Measurements from ENCODE around the gene NUDT5. TPM values are rescaled to one million over a fixed set of nuclear protein-coding genes. Genes with fewer than 3 reads are reported as not detected.
A peak's percentile ranks its signal among the peaks of the same experiment; 100 is the strongest.

The NUDT5 gene
- total and polyA plus RNA-seq, 2 donors (not counting 1 experiment from before 2014, with no cell fraction given): 25.9 to 39.9 TPM

GRCh38 chr10:12214093-12214492, 18.4 kb upstream of the NUDT5 start:
- no CpG with 5 or more reads among the region's 4 CpGs for WGBS (ENCODE audit: insufficient coverage)
- H3K9me3 ChIP-seq (ENCODE audit: control extremely low read depth in 1 of 3, control insufficient read depth in 2 of 3, insufficient read depth in 1 of 3, low read length in 2 of 3): no peaks in the 10 kb centered on the region
- no peaks in the 10 kb centered on the region for H4K20me1 ChIP-seq (ENCODE audit: control insufficient read depth, insufficient read depth, low read length, poor library complexity, severe bottlenecking)
- no peak for TF ChIP-seq EZH2 (IDR thresholded peaks at IDR 0.05; ENCODE audit: borderline replicate concordance, insufficient read depth, low read depth, low read length, poor library complexity, severe bottlenecking)
- no peak for TF ChIP-seq CTCF (IDR thresholded peaks at IDR 0.05)
- POLR2A ChIA-PET: no interaction called here
- DNase-seq: no peak
- peak overlapping the region; percentile 48 for H3K9ac ChIP-seq (ENCODE audit: low read length)
- no peaks in the 10 kb centered on the region for H3K27me3 Mint-ChIP-seq
- no peak for ATAC-seq (ENCODE audit: low read depth)
- peak overlapping the region; percentile 62 for H3K4me2 ChIP-seq (replicated peaks; ENCODE audit: low read depth, low read length, poor library complexity, severe bottlenecking)
- H3K4me1 Mint-ChIP-seq: peaks cover 15% of the 10 kb centered on the region
- no peaks in the 10 kb centered on the region for H3K9me3 Mint-ChIP-seq (ENCODE audit: insufficient read depth)
- no peak overlapping the region for H3K4me3 ChIP-seq (ENCODE audit: control extremely low read depth in 1 of 5, extremely low read depth in 1 of 5, insufficient read depth in 1 of 5, low read depth in 2 of 5, low read length in 4 of 5)
- peak overlapping the region; percentile 53 to 80 for H3K27ac ChIP-seq (ENCODE audit: low read length in 2 of 2)
- CTCF ChIA-PET: interaction anchor here (0.7 to 6.8 kb wide), 37 partner anchors 8 to 688 kb away, joined by 3 to 122 read pairs (median 6); partner anchors contain the start of genes CDC123 and NUDT5
- peaks cover 10 to 12% of the 10 kb centered on the region in 2 donors for H3K4me1 ChIP-seq (ENCODE audit: control insufficient read depth in 2 of 2, insufficient read depth in 2 of 2, low read length in 2 of 2)
- H3K4me3 Mint-ChIP-seq: no peak overlapping the region
- no peak overlapping the region for H2AFZ ChIP-seq (ENCODE audit: insufficient read depth, low read depth, low read length, poor library complexity, severe bottlenecking)
- peaks cover 52% of the 10 kb centered on the region for H3K79me2 ChIP-seq (ENCODE audit: control insufficient read depth, insufficient read depth, low read length)
- peak overlapping the region; percentile 92 for H3K27ac Mint-ChIP-seq
- intact Hi-C loops (cut with micrococcal nuclease): loop anchor here (1.0 to 2.0 kb wide), 4 partner anchors 19 to 497 kb away; partner anchors contain the start of gene NUDT5
- H3K27me3 ChIP-seq (replicated peaks in 1 of 4; ENCODE audit: control extremely low read depth in 1 of 4, control insufficient read depth in 3 of 4, insufficient read depth in 4 of 4, low read length in 3 of 4): no peaks in the 10 kb centered on the region
- peaks cover 23 to 62% of the 10 kb centered on the region in 2 experiments for H3K36me3 ChIP-seq (replicated peaks in 1 of 2; ENCODE audit: control extremely low read depth in 1 of 2, control insufficient read depth in 1 of 2, extremely low read depth in 1 of 2, insufficient read depth in 2 of 2, low read length in 1 of 2)

- DNase-seq (no peak), ATAC-seq (ENCODE audit: low read depth) (no peak)
- Histone ChIP-seq H3K36me3 (replicated peaks in 1 of 2; ENCODE audit: control extremely low read depth in 1 of 2, control insufficient read depth in 1 of 2, extremely low read depth in 1 of 2, insufficient read depth in 2 of 2, low read length in 1 of 2) (peaks cover 20 to 62% of the 10 kb centered on the region in 2 experiments), H3K27ac (ENCODE audit: low read length in 2 of 2) (no peak overlapping the region), H3K79me2 (ENCODE audit: control insufficient read depth, insufficient read depth, low read length) (peaks cover 56% of the 10 kb centered on the region), H3K9me3 (ENCODE audit: control extremely low read depth in 1 of 3, control insufficient read depth in 2 of 3, insufficient read depth in 1 of 3, low read length in 2 of 3) (no peaks in the 10 kb centered on the region), H3K9ac (ENCODE audit: low read length) (no peak overlapping the region), H3K4me2 (replicated peaks; ENCODE audit: low read depth, low read length, poor library complexity, severe bottlenecking) (no peak overlapping the region), H3K4me3 (ENCODE audit: control extremely low read depth in 1 of 5, extremely low read depth in 1 of 5, insufficient read depth in 1 of 5, low read depth in 2 of 5, low read length in 4 of 5) (no peak overlapping the region), H4K20me1 (ENCODE audit: control insufficient read depth, insufficient read depth, low read length, poor library complexity, severe bottlenecking) (peaks cover 3% of the 10 kb centered on the region), H3K27me3 (replicated peaks in 1 of 4; ENCODE audit: control extremely low read depth in 1 of 4, control insufficient read depth in 3 of 4, insufficient read depth in 4 of 4, low read length in 3 of 4) (no peaks in the 10 kb centered on the region), H3K4me1 (ENCODE audit: control insufficient read depth in 2 of 2, insufficient read depth in 2 of 2, low read length in 2 of 2) (peaks cover 12 to 13% of the 10 kb centered on the region in 2 donors), H2AFZ (ENCODE audit: insufficient read depth, low read depth, low read length, poor library complexity, severe bottlenecking) (no peak overlapping the region)
- TF ChIP-seq CTCF (IDR thresholded peaks at IDR 0.05) (no peak), EZH2 (IDR thresholded peaks at IDR 0.05; ENCODE audit: borderline replicate concordance, insufficient read depth, low read depth, low read length, poor library complexity, severe bottlenecking) (no peak)
- CTCF ChIA-PET: interaction anchor here (1.2 to 6.8 kb wide), 19 partner anchors 11 to 497 kb away, joined by 3 to 122 read pairs (median 10); partner anchors contain the start of genes CDC123 and NUDT5
- POLR2A ChIA-PET: no interaction called here
- Mint-ChIP-seq H3K9me3 (ENCODE audit: insufficient read depth) (no peaks in the 10 kb centered on the region), H3K4me3 (no peak overlapping the region), H3K27ac (no peak overlapping the region), H3K4me1 (peaks cover 20% of the 10 kb centered on the region), H3K27me3 (no peaks in the 10 kb centered on the region)
- intact Hi-C loops (cut with micrococcal nuclease): loop anchor here (1.0 to 2.0 kb wide), 4 partner anchors 18 to 498 kb away; partner anchors contain the start of gene NUDT5
- WGBS (ENCODE audit: insufficient coverage): no CpG with 5 or more reads among the region's 3 CpGs
Observed at GRCh38 chr10:12213621-12214020, 17.9 kb upstream of the NUDT5 start.
